Measurements from ENCODE around the gene CFAP46. TPM values are rescaled to one million over a fixed set of nuclear protein-coding genes. Genes with fewer than 3 reads are reported as not detected.

CFAP46 gene
- total and polyA plus RNA-seq, 9 of the 15 experiments (the other 6 are each of a cell fraction or from before 2014, with no cell fraction given), result not detected

DNA sequence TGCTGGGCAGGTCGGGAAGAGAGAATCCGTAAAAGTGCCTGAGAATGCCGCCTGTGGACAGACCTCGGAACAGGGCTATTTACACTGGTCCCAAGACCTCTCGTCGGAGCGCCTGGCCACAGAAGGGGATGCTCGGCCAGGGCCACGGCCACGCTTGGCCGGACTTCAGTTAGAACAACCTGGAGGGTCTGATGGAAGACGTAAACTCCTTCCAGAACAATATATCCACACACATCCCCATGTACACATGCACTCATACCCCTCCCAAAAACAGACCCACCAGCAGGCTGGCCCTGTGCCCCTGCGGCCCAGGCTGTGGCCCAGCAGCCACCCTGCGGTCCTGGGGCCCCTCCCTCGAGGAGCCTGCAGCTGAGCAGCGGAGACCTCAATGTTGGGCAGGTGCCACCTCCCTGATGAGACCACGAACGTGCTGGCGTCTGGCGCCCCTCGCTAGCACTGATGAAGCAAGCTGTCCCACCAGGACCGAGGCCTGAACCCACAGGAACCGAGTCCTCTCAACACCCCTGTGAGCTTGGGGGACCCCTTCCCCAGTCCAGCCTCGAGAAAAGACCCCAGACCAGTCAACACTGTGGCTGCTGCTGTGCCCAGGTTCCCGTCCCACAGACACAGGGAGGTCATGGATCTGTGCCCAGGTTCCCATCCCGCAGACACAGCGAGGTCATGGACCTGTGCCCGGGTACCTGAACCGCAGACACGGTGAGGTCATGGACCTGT is 8.9 kb downstream of the CFAP46 start:
- Histone ChIP-seq H3K27me3 (ENCODE audit: control insufficient read depth in 2 of 2, insufficient read depth in 2 of 2, low read length in 2 of 2) (peaks cover 4 to 32% of the 10 kb centered on the region in 2 experiments; a peak in 3 of 5 replicates), H3K4me2 (ENCODE audit: insufficient read depth, low read length) (no peak overlapping the region), H3K4me1 (replicated peaks in 1 of 2; ENCODE audit: control insufficient read depth in 2 of 2, insufficient read depth in 2 of 2, low read length in 2 of 2) (peaks cover 0 to 3% of the 10 kb centered on the region in 2 experiments; a peak in 1 of 5 replicates), H3K4me3 (no peak overlapping the region), H3K36me3 (ENCODE audit: control insufficient read depth, insufficient read depth, low read length) (no peaks in the 10 kb centered on the region), H3K9me1 (ENCODE audit: control insufficient read depth, insufficient read depth, low read length) (no peaks in the 10 kb centered on the region), H3K79me2 (ENCODE audit: control insufficient read depth, insufficient read depth, low read length) (no peaks in the 10 kb centered on the region), H3K27ac (ENCODE audit: extremely low read depth, low read depth, low read length) (no peak overlapping the region), H3K9ac (ENCODE audit: insufficient read depth in 1 of 2, low read depth in 2 of 2, low read length in 2 of 2) (no peak overlapping the region), H2AFZ (ENCODE audit: low read depth, low read length) (no peak overlapping the region), H4K20me1 (replicated peaks; ENCODE audit: control insufficient read depth, insufficient read depth, low read length) (no peaks in the 10 kb centered on the region; the same call in 1 of the 2 replicates), H3K9me3 (replicated peaks; ENCODE audit: control insufficient read depth, insufficient read depth, low read depth, low read length) (no peaks in the 10 kb centered on the region)
- CTCF ChIA-PET (ENCODE audit: low intra/inter-chr PET ratio), result interaction anchor here (0.6 kb wide), 1 partner anchor 50 kb away, joined by 3 read pairs; no protein-coding TSS in a partner anchor
- 5% methylated on average over 16 of the region's 30 CpGs for WGBS (ENCODE audit: insufficient coverage, low coverage, missing lambda C conversion rate)
- intact Hi-C loops (cut with micrococcal nuclease) (no loop called here), in situ Hi-C loops (cut with MboI) (no loop called here)
- DNase-seq (ENCODE audit: extremely low read depth in 1 of 4, low spot score in 3 of 4) (no peak), FAIRE-seq (no peak), ATAC-seq (no peak)
- POLR2A ChIA-PET, result no interaction called here
- BruUV-seq (replicated peaks), result no TSS peak
- TF ChIP-seq JUND (IDR thresholded peaks at IDR 0.05; ENCODE audit: borderline replicate concordance, low read depth, low read length), result no peak
- TF ChIP-seq JUND (tag; IDR thresholded peaks at IDR 0.05; ENCODE audit: borderline replicate concordance, low read depth, low read length), result no peak
- TF ChIP-seq NFYB (IDR thresholded peaks at IDR 0.05; ENCODE audit: extremely low read depth, insufficient read length), result no peak
- no peak for TF ChIP-seq CREBBP (IDR thresholded peaks at IDR 0.05; ENCODE audit: low read depth, low read length)
- no peak for TF ChIP-seq NFIX (CRISPR knock-in tag; IDR thresholded peaks at IDR 0.05; ENCODE audit: low read depth)
- no peak for TF ChIP-seq SP2 (IDR thresholded peaks at IDR 0.05; ENCODE audit: extremely low read depth, low read depth, low read length, poor library complexity, severe bottlenecking)
- TF ChIP-seq HDAC8 (tag; IDR thresholded peaks at IDR 0.05), result no peak
- no peak for TF ChIP-seq IFI16 (CRISPR knock-in tag; IDR thresholded peaks at IDR 0.05)
- TF ChIP-seq, protein P1, sequence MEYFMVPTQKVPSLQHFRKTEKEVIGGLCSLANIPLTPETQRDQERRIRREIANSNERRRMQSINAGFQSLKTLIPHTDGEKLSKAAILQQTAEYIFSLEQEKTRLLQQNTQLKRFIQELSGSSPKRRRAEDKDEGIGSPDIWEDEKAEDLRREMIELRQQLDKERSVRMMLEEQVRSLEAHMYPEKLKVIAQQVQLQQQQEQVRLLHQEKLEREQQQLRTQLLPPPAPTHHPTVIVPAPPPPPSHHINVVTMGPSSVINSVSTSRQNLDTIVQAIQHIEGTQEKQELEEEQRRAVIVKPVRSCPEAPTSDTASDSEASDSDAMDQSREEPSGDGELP (CRISPR knock-in tag; IDR thresholded peaks at IDR 0.05; ENCODE audit: borderline replicate concordance), result no peak
- no peak for TF ChIP-seq HCFC1 (IDR thresholded peaks at IDR 0.05; ENCODE audit: low read depth, low read length)
- no peak for TF ChIP-seq TEAD2 (tag; IDR thresholded peaks at IDR 0.05)
- TF ChIP-seq, protein P2, sequence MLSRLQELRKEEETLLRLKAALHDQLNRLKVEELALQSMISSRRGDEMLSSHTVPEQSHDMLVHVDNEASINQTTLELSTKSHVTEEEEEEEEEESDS (CRISPR knock-in tag; IDR thresholded peaks at IDR 0.05), result no peak
- TF ChIP-seq, protein P3, sequence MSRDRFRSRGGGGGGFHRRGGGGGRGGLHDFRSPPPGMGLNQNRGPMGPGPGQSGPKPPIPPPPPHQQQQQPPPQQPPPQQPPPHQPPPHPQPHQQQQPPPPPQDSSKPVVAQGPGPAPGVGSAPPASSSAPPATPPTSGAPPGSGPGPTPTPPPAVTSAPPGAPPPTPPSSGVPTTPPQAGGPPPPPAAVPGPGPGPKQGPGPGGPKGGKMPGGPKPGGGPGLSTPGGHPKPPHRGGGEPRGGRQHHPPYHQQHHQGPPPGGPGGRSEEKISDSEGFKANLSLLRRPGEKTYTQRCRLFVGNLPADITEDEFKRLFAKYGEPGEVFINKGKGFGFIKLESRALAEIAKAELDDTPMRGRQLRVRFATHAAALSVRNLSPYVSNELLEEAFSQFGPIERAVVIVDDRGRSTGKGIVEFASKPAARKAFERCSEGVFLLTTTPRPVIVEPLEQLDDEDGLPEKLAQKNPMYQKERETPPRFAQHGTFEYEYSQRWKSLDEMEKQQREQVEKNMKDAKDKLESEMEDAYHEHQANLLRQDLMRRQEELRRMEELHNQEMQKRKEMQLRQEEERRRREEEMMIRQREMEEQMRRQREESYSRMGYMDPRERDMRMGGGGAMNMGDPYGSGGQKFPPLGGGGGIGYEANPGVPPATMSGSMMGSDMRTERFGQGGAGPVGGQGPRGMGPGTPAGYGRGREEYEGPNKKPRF (IDR thresholded peaks at IDR 0.05; ENCODE audit: low read depth, low read length), result no peak
- TF ChIP-seq ZNF311 (CRISPR knock-in tag; IDR thresholded peaks at IDR 0.05), result no peak
- no peak for TF ChIP-seq EGR1 (conservative IDR thresholded peaks at IDR 0.05)
